NCI-H146 treated with DMSO at 0.1 percent for 48 hours (cell line): ENCODE measurements around the gene GPR137.
"Not testable (repeated sequence)": the region's sequence is repeated elsewhere in the genome, so short reads cannot be mapped to it uniquely, and the experiment has no call there.

Experiments
- DNase-seq: peaks from one replicate; lab custom pipeline; 2025; ENCODE audit not compliant: unreplicated experiment; lab: John Stamatoyannopoulos, UW

GPR137 gene

GRCh38 chr11:64317325-64317960 is 31.8 kb downstream of the GPR137 start, which contains the start of gene TRMT112:
TRMT112 (minus strand) TSS chr11:64317559; CDS start chr11:64317526, 33 bp downstream.
- DNase-seq: peak; percentile 92

GRCh38 chr11:64317961-64318765 is 32.5 kb downstream of the GPR137 start, which contains the start of gene PRDX5:
PRDX5 (plus strand) TSS chr11:64318121; CDS start chr11:64318216, 95 bp downstream.
- DNase-seq: peak; percentile 90

- no peak for DNase-seq
Measured at GRCh38 chr11:64318766-64319761, 33.4 kb downstream of the GPR137 start.

- no peak for DNase-seq
Measured at GRCh38 chr11:64320556-64320955, 34.9 kb downstream of the GPR137 start.

DNA sequence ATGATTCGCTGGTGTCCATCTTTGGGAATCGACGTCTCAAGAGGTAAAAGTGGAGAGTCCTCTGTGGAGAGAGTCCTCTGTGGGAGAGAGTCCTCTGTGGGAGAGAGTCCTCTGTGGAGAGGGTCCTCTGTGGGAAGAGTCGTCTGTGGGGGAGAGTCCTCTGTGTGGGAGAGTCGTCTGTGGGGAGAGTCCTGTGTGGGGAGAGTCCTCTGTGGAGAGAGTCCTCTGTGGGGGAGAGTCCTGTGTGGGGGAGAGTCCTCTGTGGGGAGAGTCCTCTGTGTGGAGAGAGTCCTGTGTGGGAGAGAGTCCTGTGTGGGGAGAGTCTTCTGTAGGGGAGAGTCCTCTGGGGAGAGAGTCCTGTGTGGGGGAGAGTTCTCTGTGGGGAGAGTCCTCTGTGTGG is 35.4 kb downstream of the GPR137 start:
- DNase-seq: no peak

GRCh38 chr11:64321533-64321932 is 35.9 kb downstream of the GPR137 start:
- no peak for DNase-seq

DNA sequence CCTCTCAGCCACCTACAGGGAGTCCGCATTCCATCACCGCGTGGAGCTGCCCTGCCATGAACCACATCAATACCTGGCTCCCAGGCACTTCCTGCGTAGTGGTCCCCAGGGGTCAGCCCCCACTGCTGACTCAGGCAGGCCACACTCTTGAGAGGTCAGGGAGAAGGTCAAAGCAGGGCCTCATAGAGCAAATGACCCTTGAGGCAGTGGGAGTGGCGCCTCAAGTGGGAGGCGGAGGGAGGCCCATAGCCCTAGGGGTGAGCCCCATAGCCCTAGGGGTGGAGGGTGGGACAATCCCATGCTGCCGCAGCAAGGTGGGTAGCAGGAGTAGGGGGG is 37.2 kb downstream of the GPR137 start:
- no peak for DNase-seq

- no peak for DNase-seq
Measured at GRCh38 chr11:64323373-64323772, 37.7 kb downstream of the GPR137 start.

DNA sequence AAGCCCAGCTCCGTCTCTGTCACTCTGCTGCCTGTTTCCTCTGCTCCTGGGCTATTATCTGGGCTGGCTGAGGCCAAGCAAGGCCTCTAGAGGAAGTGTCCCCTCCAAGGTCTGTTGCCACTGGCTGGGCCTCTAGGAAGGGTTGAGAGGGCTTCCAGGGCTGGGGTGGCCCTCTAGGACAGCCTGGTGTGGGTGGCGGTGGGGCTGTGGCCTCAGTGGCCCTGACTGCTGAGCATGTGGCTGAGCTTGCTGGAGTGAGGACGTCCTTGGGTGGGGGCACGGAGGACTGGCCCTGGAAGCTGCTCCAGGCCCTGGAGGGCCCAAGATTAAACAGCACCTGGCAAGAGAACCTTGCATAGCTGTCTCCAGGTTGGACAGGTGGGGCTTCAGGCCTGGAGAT is 38.3 kb downstream of the GPR137 start:
- not testable (repeated sequence) for DNase-seq

DNA sequence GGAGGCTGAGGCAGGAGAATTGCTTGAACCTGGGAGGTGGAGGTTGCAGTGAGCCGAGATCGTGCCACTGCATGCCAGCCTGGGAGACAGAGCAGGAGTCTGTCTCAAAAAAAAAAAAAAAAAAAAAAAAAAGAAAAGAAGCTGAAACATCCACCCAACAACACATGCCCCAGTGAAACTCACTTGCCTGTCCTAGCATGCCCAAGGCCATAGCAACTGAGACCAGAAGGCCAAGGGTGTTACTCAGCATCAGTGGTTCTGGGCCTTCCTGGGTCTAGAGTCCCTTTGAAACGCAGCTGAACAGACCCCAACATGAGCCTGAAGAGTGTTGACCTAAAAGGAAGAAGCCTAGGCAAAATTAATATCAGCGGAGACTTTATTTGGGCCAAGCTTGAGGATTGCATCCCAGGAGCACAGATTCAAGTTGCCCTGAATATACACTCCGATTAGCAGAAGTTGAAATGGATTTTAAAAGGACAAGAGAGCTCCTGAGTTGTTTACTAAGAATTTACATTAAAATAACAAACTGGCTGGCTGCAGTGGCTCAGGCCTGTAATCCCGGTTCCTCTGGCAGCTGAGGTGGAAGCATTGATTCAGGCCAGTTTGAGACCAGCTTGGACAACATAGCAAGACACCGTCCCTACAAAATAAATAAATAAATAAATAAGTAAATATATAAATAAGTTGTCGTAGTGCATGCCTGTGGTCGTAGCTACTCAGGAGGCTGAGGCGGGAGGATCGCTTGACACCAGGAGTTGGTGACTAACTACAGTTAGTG is 39.2 kb downstream of the GPR137 start:
- DNase-seq: no peak

GRCh38 chr11:64327375-64327774 is 41.7 kb downstream of the GPR137 start:
- DNase-seq: no peak

- DNase-seq: no peak
Measured at GRCh38 chr11:64327993-64328392, 42.3 kb downstream of the GPR137 start.

- no peak for DNase-seq
Measured at GRCh38 chr11:64330888-64331287, 45.2 kb downstream of the GPR137 start.

DNA sequence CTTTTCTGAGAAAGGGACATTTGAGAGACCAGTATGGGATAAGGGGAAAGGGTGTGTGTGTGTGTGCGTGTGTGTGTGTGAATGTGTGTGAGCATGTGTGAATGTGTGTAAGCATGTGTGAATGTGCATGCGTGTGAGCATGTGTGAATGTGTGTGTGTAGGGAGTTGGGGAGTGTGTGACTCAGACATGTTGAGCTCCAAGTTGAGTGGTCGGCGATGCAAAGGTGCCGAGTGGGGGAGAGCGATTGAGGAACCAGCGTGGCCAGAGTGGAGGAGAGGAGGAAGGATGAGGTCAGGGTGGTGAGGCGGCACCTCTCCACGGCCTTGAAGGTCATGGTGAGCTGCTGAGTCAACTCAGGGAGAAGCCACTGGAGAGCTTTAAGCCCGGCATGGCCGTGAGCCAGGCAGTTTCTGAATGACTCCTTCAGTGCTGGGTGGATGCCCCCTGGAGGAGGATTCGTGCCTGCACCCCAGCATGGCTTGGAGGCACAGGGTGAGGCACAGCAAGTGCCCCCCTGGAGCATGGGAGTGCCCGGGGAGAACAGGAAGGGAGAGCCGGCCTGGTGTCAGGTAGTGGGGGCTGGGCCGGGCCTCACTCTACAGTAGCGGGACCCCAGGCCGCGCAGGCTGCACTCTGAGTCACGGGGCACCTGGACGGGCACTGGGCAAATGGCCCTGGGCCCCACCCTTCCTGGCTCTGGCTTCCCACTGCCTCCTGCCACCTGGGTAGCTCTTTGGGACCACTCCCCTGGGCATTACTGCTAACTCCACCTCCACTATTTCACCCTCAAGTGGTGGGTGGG is 46.1 kb downstream of the GPR137 start:
- DNase-seq: no peak

DNA sequence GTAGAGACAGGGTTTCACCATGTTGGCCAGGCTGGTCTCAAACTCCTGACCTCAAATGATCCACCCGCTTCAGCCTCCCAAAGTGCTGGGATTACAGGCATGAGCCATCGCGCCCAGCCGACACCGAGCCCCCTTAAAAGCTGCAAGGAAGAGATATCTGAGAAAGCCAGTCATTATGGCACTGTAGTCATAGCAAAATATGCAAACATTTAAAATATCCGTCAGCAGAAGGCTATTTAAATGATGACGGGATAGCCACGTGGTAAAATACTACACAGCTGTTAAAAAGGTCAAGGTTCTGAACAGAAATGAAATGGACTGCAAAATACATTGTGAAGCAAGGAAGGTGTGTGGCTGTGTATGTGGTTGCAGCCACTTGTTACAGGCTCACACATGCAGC is 47.9 kb downstream of the GPR137 start:
- no peak for DNase-seq

DNA sequence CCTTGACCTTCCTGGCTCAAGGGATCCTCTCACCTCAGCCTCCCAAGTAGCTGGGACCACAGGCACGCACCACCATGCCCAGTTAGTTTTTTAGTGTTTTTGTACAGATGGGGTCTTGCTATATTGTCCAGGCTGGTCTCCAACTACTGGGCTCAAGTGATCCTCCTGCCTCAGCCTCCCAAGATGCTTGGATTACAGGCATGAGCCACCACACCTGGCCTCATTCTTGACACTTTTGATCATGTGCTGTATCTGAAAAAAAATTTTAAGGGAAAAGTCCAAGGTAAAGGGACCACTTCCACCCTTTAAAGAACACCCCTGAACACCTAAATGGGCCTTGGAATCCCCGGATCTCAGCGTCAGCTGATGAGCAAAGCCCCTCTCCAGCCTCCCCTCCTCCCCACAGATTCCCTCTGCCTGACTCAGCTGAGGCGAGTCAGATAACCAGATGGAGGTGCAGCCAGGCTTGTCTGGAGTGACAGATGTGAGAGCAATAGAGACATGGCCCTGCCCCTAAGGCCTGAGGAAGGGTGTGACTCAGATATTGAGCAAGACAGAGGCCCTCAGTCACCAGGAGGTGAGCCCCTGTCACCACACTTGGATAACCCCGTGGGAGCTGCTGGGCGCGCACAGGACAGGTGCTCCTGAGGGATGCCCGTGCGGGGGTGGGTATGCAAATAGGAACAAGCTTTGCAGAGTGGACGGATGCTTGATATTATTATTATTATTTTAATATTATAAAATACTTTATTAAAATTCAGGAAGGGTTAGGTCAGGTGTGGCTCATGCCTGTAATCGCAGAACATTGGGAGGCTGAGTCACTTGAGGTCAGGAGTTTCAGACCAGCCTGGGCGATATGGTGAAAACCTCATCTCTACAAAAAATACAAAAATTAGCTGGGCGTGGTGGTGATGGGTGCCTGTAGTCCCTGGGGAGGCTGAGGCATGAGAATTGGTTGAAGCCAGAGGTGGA is 49.4 kb downstream of the GPR137 start:
- peak; percentile 71 for DNase-seq

- DNase-seq: no peak
Measured at GRCh38 chr11:64337538-64338249, 52.0 kb downstream of the GPR137 start.

GRCh38 chr11:64338716-64339115 is 53.1 kb downstream of the GPR137 start:
- no peak for DNase-seq
